Endothelial cell of umbilical vein (primary cell): Measurements from ENCODE around the gene OR10X1. TPM values are rescaled to one million over a fixed set of nuclear protein-coding genes. Genes with fewer than 3 reads are reported as not detected.

Experiments
- BruUV-seq: library from RNA; stranded (reverse); fragments of 400-500 nt; replicated peaks from 2 replicates; lab custom pipeline; 2021; lab: Mats Ljungman, UMichigan
- CTCF ChIA-PET: fragments of 300-600, 350-600 bp; sonication (Branson Sonifier 250); formaldehyde crosslinking; loops from one replicate; lab custom pipeline; 2021; ENCODE audit warnings: antibody characterized with exemption, inconsistent platforms; lab: Charles Lee
- POLR2A ChIA-PET: fragments of 300-600, 350-600 bp; sonication (Branson Sonifier 250); formaldehyde crosslinking; loops from one replicate; lab custom pipeline; 2021; ENCODE audit warnings: antibody characterized with exemption, inconsistent platforms; lab: Charles Lee
- DNase-seq: peaks from one replicate; pipeline ENCODE4 v3.0.0-alpha.2; 2011; ENCODE audit warnings: low read depth, low spot score
- FAIRE-seq: peaks from 2 replicates; lab custom pipeline; 2011; peaks lifted over from hg19 to GRCh38; lab: Jason Lieb, UNC
- H2AFZ ChIP-seq: 2 replicates; pipeline ENCODE4 v1.6.0; 2012; ENCODE audit warnings: low read depth, low read length, control low read depth, inconsistent platforms
- H3K27ac ChIP-seq: 2 replicates; pipeline ENCODE4 v1.5.1; 2011; ENCODE audit warnings: low read depth, mild to moderate bottlenecking, control low read depth, low read length, moderate library complexity; ENCODE audit not compliant: insufficient read depth
- H3K27me3 ChIP-seq, 2 experiments: 2 replicates each; pipeline versions ENCODE4 v1.6.0 to v1.6.1; 2011; ENCODE audit warnings: low read length in 2 of 2, mixed read lengths in 1 of 2; ENCODE audit not compliant: control insufficient read depth in 2 of 2, insufficient read depth in 2 of 2
- H3K36me3 ChIP-seq, 2 experiments: 2 replicates in 1 of 2; 3 replicates in 1 of 2; pipeline ENCODE4 v1.5.1; 2011; ENCODE audit warnings: low read length in 2 of 2, mild to moderate bottlenecking in 1 of 2, moderate library complexity in 1 of 2; ENCODE audit not compliant: control insufficient read depth in 2 of 2, insufficient read depth in 2 of 2; ENCODE audit errors: extremely low read depth in 1 of 2
- H3K4me1 ChIP-seq: 3 replicates; pipeline ENCODE4 v1.5.1; 2011; ENCODE audit warnings: mild to moderate bottlenecking, low read length; ENCODE audit not compliant: control insufficient read depth, insufficient read depth; ENCODE audit errors: extremely low read depth
- H3K4me2 ChIP-seq: 2 replicates; pipeline ENCODE4 v1.6.1; 2011; ENCODE audit warnings: low read length, control low read depth, mixed read lengths; ENCODE audit not compliant: insufficient read depth
- H3K4me3 ChIP-seq, 3 experiments: fragments of 200-600 bp in 1 of 3; sonication (generic), shearing (Covaris generic) in 1 of 3; replicated peaks in 1 of 3; 2 replicates each; pipeline ENCODE4 v1.5.1; 2011 to 2016; ENCODE audit warnings: control low read depth in 3 of 3, low read length in 3 of 3, mild to moderate bottlenecking in 2 of 3, inconsistent platforms in 1 of 3, low read depth in 1 of 3, moderate library complexity in 1 of 3; ENCODE audit not compliant: insufficient read depth in 1 of 3
- H3K79me2 ChIP-seq: 2 replicates; pipeline ENCODE4 v1.6.0; 2012; ENCODE audit warnings: low read length, inconsistent platforms; ENCODE audit not compliant: control insufficient read depth, insufficient read depth
- H3K9ac ChIP-seq: replicated peaks from 2 replicates; pipeline ENCODE3; 2011; ENCODE audit warnings: low read length, control low read depth; ENCODE audit not compliant: insufficient read depth; ENCODE audit errors: extremely low read depth
- H3K9me1 ChIP-seq: replicated peaks from 3 replicates; pipeline ENCODE4 v1.6.0; 2011; ENCODE audit warnings: mild to moderate bottlenecking, low read length; ENCODE audit not compliant: control insufficient read depth, insufficient read depth; ENCODE audit errors: extremely low read depth
- H3K9me3 ChIP-seq: replicated peaks from 2 replicates; pipeline ENCODE4 v1.5.1; 2012; ENCODE audit warnings: low read length, inconsistent platforms; ENCODE audit not compliant: control insufficient read depth, insufficient read depth
- H4K20me1 ChIP-seq: replicated peaks from 2 replicates; pipeline ENCODE3; 2011; ENCODE audit warnings: mild to moderate bottlenecking, low read length; ENCODE audit not compliant: control insufficient read depth, insufficient read depth; ENCODE audit errors: extremely low read depth
- CTCF ChIP-seq, 2 donors: IDR thresholded peaks; 1 replicate in 1 of 2; 2 replicates in 1 of 2; pipeline ENCODE4 v1.5.1; 2011; ENCODE audit warnings: low read length in 2 of 2, mild to moderate bottlenecking in 2 of 2, moderate library complexity in 2 of 2, control low read depth in 1 of 2, inconsistent platforms in 1 of 2, low read depth in 1 of 2; ENCODE audit not compliant: insufficient read depth in 1 of 2; ENCODE audit errors: extremely low read depth in 1 of 2
- EZH2 ChIP-seq: IDR thresholded peaks from 2 replicates; pipeline ENCODE4 v1.6.1; 2012; ENCODE audit warnings: borderline replicate concordance, low read depth, mild to moderate bottlenecking, moderate library complexity, low read length, inconsistent platforms; ENCODE audit not compliant: severe bottlenecking
- FOS ChIP-seq: IDR thresholded peaks from 2 replicates; pipeline ENCODE4 v1.6.1; 2011; ENCODE audit warnings: mild to moderate bottlenecking, low read length, moderate library complexity, borderline replicate concordance; ENCODE audit not compliant: insufficient read depth
- GATA2 ChIP-seq: IDR thresholded peaks from 2 replicates; pipeline ENCODE4 v1.7.0; 2011; ENCODE audit warnings: low read depth, mild to moderate bottlenecking, moderate library complexity, mixed read lengths, low read length; ENCODE audit not compliant: insufficient read length, insufficient read depth
- JUN ChIP-seq: IDR thresholded peaks from 2 replicates; pipeline ENCODE4 v1.6.1; 2011; ENCODE audit warnings: borderline replicate concordance, low read depth; ENCODE audit not compliant: insufficient read length, insufficient read depth
- MYC ChIP-seq: IDR thresholded peaks from one replicate; pipeline ENCODE4 v1.6.1; 2011; ENCODE audit warnings: mild to moderate bottlenecking, low read depth, low read length
- POLR2A ChIP-seq: IDR thresholded peaks from 2 replicates; pipeline ENCODE4 v1.6.1; 2012; ENCODE audit warnings: low read depth, mild to moderate bottlenecking, control low read depth, low read length
- POLR2AphosphoS5 ChIP-seq: IDR thresholded peaks from 2 replicates; pipeline ENCODE4 v1.6.1; 2012; ENCODE audit warnings: low read depth, mild to moderate bottlenecking, control low read depth, low read length, moderate library complexity; ENCODE audit not compliant: insufficient read depth
- dilution Hi-C: fragments of 300-500 bp; cut with MboI; formaldehyde crosslinking; loops from one replicate; pipeline ENCODE4 v1.15.0; 2019; ENCODE audit warnings: low sequenced_read_pairs; ENCODE audit not compliant: extremely low pct_ligation_motif_present
- intact Hi-C: fragments of 100-400 bp; cut with micrococcal nuclease; formaldehyde crosslinking; loops from one replicate; pipeline ENCODE4 v1.10.0; 2022
- polyA plus RNA-seq, 4 experiments: library from polyadenylated mRNA; depleted of rRNA in 3 of 4; stranded (reverse) in 3 of 4; unstranded in 1 of 4; fragments of >200 nt; gene quantifications; 2 replicates each; pipeline versions ENCODE4 v1.2.1 to v1.2.3, GENCODE V29; 2011 to 2012; ENCODE audit warnings: missing spikeins in 1 of 4
- total RNA-seq: library from RNA; stranded (reverse); gene quantifications from 2 replicates; pipeline ENCODE4 v1.2.3, GENCODE V29; 2021

The OR10X1 gene
- total and polyA plus RNA-seq, 2 donors (not counting 3 experiments of a cell fraction or from before 2014, with no cell fraction given) = not detected

- H3K27me3 ChIP-seq = no peaks in the 10 kb centered on the region
- no peaks in the 10 kb centered on the region for H4K20me1 ChIP-seq
- no peaks in the 10 kb centered on the region for H3K9me1 ChIP-seq
- no peaks in the 10 kb centered on the region for H3K9me3 ChIP-seq
- no peak for DNase-seq
- no peak for TF ChIP-seq CTCF (IDR thresholded peaks at IDR 0.05; ENCODE audit: extremely low read depth in 1 of 2, insufficient read depth in 1 of 2, low read depth in 1 of 2, low read length in 2 of 2)
- intact Hi-C loops = no loop called here
- H3K4me2 ChIP-seq = no peak overlapping the region
- ChIA-PET POLR2A (no interaction called here), CTCF (no interaction called here)
- dilution Hi-C loops = no loop called here
- H3K4me3 ChIP-seq = no peak overlapping the region
- no peak overlapping the region for H3K9ac ChIP-seq
- H3K79me2 ChIP-seq = no peaks in the 10 kb centered on the region
- FAIRE-seq = no peak
- H3K36me3 ChIP-seq = no peaks in the 10 kb centered on the region
- H3K27ac ChIP-seq = no peak overlapping the region
- no peak overlapping the region for H2AFZ ChIP-seq
- no TSS peak for BruUV-seq
- no peaks in the 10 kb centered on the region for H3K4me1 ChIP-seq
Observed at GRCh38 chr1:158563853-158564252, 15.8 kb downstream of the OR10X1 start.

- FAIRE-seq = no peak
- no peaks in the 10 kb centered on the region for H3K9me3 ChIP-seq
- POLR2A ChIA-PET = no interaction called here
- no peak overlapping the region for H2AFZ ChIP-seq
- CTCF ChIA-PET = no interaction called here
- H3K4me1 ChIP-seq = no peaks in the 10 kb centered on the region
- no peak for TF ChIP-seq POLR2AphosphoS5
- no peak for TF ChIP-seq FOS
- TF ChIP-seq CTCF (IDR thresholded peaks at IDR 0.05; ENCODE audit: extremely low read depth in 1 of 2, insufficient read depth in 1 of 2, low read depth in 1 of 2, low read length in 2 of 2) = no peak
- TF ChIP-seq POLR2A = no peak
- TF ChIP-seq JUN = no peak
- no peak for TF ChIP-seq MYC
- TF ChIP-seq EZH2 = no peak
- no peak for TF ChIP-seq GATA2
- no peak overlapping the region for H3K4me3 ChIP-seq
- H3K79me2 ChIP-seq = no peaks in the 10 kb centered on the region
- no peak overlapping the region for H3K9ac ChIP-seq
- no peak overlapping the region for H3K4me2 ChIP-seq
- dilution Hi-C loops = no loop called here
- H3K36me3 ChIP-seq = no peaks in the 10 kb centered on the region
- H3K9me1 ChIP-seq = no peaks in the 10 kb centered on the region
- H3K27me3 ChIP-seq = no peaks in the 10 kb centered on the region
- intact Hi-C loops = no loop called here
- no peaks in the 10 kb centered on the region for H4K20me1 ChIP-seq
- no peak overlapping the region for H3K27ac ChIP-seq
- BruUV-seq = no TSS peak
- DNase-seq = no peak
Observed at GRCh38 chr1:158559696-158560095, 20.0 kb downstream of the OR10X1 start.
